Stimulated activated CD4-positive, alpha-beta T cell treated with anti-CD3 and anti-CD28 coated beads, Interleukin-4, amount 100 ng/mL, for 24 hours (primary cell): ENCODE measurements around the gene MPHOSPH9.

Experiments
- DNase-seq: peaks from one replicate; pipeline ENCODE4 v3.0.0-alpha.2; 2020

Gene MPHOSPH9

GRCh38 chr12:123126294-123127181, 106.4 kb downstream of the MPHOSPH9 start:
- DNase-seq, result no peak

- no peak for DNase-seq
Measured at GRCh38 chr12:123122626-123123025, 110.3 kb downstream of the MPHOSPH9 start.

GRCh38 chr12:123121670-123122069, 111.3 kb downstream of the MPHOSPH9 start:
- DNase-seq, result no peak

- no peak for DNase-seq
Measured at GRCh38 chr12:123120452-123121166, 112.3 kb downstream of the MPHOSPH9 start.

- DNase-seq, result peak; percentile 50
Measured at GRCh38 chr12:123119808-123120207, 113.1 kb downstream of the MPHOSPH9 start.

- DNase-seq, result no peak
Measured at GRCh38 chr12:123118497-123118896, 114.4 kb downstream of the MPHOSPH9 start.

- DNase-seq, result no peak
Measured at GRCh38 chr12:123115409-123116121, 117.4 kb downstream of the MPHOSPH9 start.

GRCh38 chr12:123114304-123115083, 118.4 kb downstream of the MPHOSPH9 start:
- no peak for DNase-seq

- DNase-seq, result no peak
Measured at GRCh38 chr12:123113026-123113425, 119.9 kb downstream of the MPHOSPH9 start.

- no peak for DNase-seq
Measured at GRCh38 chr12:123111498-123112165, 121.3 kb downstream of the MPHOSPH9 start.

- no peak for DNase-seq
Measured at GRCh38 chr12:123109319-123109772, 123.6 kb downstream of the MPHOSPH9 start.

GRCh38 chr12:123108682-123109066, 124.3 kb downstream of the MPHOSPH9 start:
- DNase-seq, result no peak

GRCh38 chr12:123107926-123108681, 124.8 kb downstream of the MPHOSPH9 start:
- no peak for DNase-seq

GRCh38 chr12:123106640-123107359, 126.1 kb downstream of the MPHOSPH9 start:
- DNase-seq, result peak; percentile 53

GRCh38 chr12:123105211-123105826, 127.6 kb downstream of the MPHOSPH9 start:
- no peak for DNase-seq

- no peak for DNase-seq
Measured at GRCh38 chr12:123104809-123105208, 128.1 kb downstream of the MPHOSPH9 start.
